B cell (primary cell): Measurements from ENCODE around the gene C3orf22.

Source experiments
- CTCF ChIP-seq: fragments of 200-600 bp; IDR thresholded peaks from one replicate; pipeline ENCODE4 v1.8.0; 2022; ENCODE audit warnings: antibody characterized with exemption, mild to moderate bottlenecking
- EZH2 ChIP-seq: IDR thresholded peaks from 2 replicates; pipeline ENCODE4 v1.6.1; 2012; ENCODE audit warnings: borderline replicate concordance, low read depth, mild to moderate bottlenecking, moderate library complexity, low read length; ENCODE audit not compliant: insufficient read depth, poor library complexity, severe bottlenecking

- TF ChIP-seq CTCF (no peak), EZH2 (no peak)
Measured at GRCh38 chr3:126551839-126552687, 6.7 kb downstream of the C3orf22 start.
